ENCODE measurements around the gene PITPNB.

The PITPNB gene

DNA sequence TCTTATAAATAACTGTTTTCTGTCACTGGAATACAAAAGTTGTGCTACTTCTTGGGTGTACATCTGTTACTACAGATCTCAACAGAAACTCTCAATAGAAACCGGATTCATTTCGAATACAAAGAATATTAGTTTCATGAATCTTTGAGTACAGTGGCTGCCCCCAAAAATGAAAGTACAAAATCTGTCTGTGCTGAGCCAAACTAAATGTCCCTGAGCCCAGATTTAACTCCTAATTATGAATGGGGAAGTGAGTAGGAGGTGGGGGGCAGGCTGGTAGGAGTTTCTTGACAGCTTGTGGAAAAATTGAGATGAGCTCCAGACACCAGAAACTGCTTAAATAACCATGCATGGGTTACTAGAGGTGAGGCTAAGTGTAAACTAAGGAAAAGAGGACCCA, 41.6 kb downstream of the PITPNB start:
- H3F3A ChIP-seq (ENCODE audit: insufficient read depth, low read length): no peaks in the 10 kb centered on the region
- no peak overlapping the region for H3K9ac ChIP-seq (ENCODE audit: low read length)
- peaks cover 28% of the 10 kb centered on the region for H3K36me3 ChIP-seq (ENCODE audit: insufficient read depth, low read length)
- no peak for TF ChIP-seq EZH2 (IDR thresholded peaks at IDR 0.05; ENCODE audit: borderline replicate concordance, low read length)
- TF ChIP-seq, protein P1, sequence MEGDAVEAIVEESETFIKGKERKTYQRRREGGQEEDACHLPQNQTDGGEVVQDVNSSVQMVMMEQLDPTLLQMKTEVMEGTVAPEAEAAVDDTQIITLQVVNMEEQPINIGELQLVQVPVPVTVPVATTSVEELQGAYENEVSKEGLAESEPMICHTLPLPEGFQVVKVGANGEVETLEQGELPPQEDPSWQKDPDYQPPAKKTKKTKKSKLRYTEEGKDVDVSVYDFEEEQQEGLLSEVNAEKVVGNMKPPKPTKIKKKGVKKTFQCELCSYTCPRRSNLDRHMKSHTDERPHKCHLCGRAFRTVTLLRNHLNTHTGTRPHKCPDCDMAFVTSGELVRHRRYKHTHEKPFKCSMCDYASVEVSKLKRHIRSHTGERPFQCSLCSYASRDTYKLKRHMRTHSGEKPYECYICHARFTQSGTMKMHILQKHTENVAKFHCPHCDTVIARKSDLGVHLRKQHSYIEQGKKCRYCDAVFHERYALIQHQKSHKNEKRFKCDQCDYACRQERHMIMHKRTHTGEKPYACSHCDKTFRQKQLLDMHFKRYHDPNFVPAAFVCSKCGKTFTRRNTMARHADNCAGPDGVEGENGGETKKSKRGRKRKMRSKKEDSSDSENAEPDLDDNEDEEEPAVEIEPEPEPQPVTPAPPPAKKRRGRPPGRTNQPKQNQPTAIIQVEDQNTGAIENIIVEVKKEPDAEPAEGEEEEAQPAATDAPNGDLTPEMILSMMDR (IDR thresholded peaks at IDR 0.05; ENCODE audit: low read length): no peak
- no peak overlapping the region for H2AFZ ChIP-seq (ENCODE audit: low read length)
- H3K27me3 ChIP-seq (ENCODE audit: insufficient read depth, low read length): no peaks in the 10 kb centered on the region
- H3K4me1 ChIP-seq (ENCODE audit: insufficient read depth, low read length, severe bottlenecking): no peaks in the 10 kb centered on the region
- H3K4me3 ChIP-seq (ENCODE audit: low read depth, low read length, poor library complexity, severe bottlenecking): no peak overlapping the region
- H3K79me2 ChIP-seq (ENCODE audit: insufficient read depth, low read length): no peaks in the 10 kb centered on the region
- no peaks in the 10 kb centered on the region for H4K20me1 ChIP-seq (ENCODE audit: insufficient read depth, low read length)
- H3K9me3 ChIP-seq (ENCODE audit: low read length): no peaks in the 10 kb centered on the region
- no peak overlapping the region for H3K4me2 ChIP-seq (ENCODE audit: low read length)
- no peaks in the 10 kb centered on the region for H3K9me2 ChIP-seq (ENCODE audit: low read depth, low read length)
- no peak overlapping the region for H3K27ac ChIP-seq (ENCODE audit: low read depth, low read length, poor library complexity, severe bottlenecking)

DNA sequence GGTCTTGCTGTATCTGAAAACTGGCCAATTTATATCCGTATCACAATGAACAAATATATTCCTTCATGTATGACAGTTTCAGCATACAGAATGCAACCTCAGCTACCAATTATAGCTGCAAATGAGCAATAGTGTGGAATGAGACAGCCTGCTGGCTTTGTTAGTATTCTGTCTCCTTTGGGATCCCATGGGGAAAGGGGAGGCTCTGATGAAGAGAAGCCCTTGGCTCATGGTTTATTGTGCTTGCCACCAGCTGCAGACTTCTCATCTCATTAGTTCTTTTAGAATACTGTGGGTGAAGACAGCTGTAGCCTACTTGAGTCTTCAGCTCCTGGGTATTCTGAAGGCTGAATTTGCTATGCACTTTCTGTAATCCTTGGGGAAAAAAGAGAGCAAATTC, 42.4 kb downstream of the PITPNB start:
- Histone ChIP-seq H3K27me3 (ENCODE audit: insufficient read depth, low read length) (no peaks in the 10 kb centered on the region), H3K36me3 (ENCODE audit: insufficient read depth, low read length) (peaks cover 36% of the 10 kb centered on the region), H4K20me1 (ENCODE audit: insufficient read depth, low read length) (no peaks in the 10 kb centered on the region), H3K27ac (ENCODE audit: low read depth, low read length, poor library complexity, severe bottlenecking) (no peak overlapping the region), H3K9ac (ENCODE audit: low read length) (no peak overlapping the region), H3K9me2 (ENCODE audit: low read depth, low read length) (no peaks in the 10 kb centered on the region), H3K4me3 (ENCODE audit: low read depth, low read length, poor library complexity, severe bottlenecking) (no peak overlapping the region), H3K79me2 (ENCODE audit: insufficient read depth, low read length) (no peaks in the 10 kb centered on the region), H2AFZ (ENCODE audit: low read length) (no peak overlapping the region), H3K4me2 (ENCODE audit: low read length) (no peak overlapping the region), H3K9me3 (ENCODE audit: low read length) (no peaks in the 10 kb centered on the region), H3F3A (ENCODE audit: insufficient read depth, low read length) (no peaks in the 10 kb centered on the region), H3K4me1 (ENCODE audit: insufficient read depth, low read length, severe bottlenecking) (no peaks in the 10 kb centered on the region)
- no peak for TF ChIP-seq EZH2 (IDR thresholded peaks at IDR 0.05; ENCODE audit: borderline replicate concordance, low read length)
- TF ChIP-seq, protein P1 (IDR thresholded peaks at IDR 0.05; ENCODE audit: low read length): no peak

DNA sequence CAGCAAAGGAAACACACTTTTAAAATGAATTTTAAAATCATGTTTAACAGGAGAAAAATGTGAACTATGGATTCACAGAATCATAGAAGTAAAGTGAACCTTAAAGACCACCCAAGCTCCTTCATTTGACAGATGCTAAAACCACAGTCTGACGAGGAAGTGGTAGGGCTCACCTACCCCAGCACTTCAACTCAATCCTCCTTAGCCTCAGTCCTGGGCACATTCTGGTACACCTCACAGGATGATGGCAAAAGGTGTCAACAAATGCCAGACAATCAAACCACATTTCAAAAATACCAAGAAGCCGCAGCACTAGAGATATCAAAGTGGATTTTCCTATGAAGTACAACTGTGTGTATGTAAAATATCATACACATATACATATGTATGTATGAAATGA, 43.1 kb downstream of the PITPNB start:
- no peak overlapping the region for H3K9ac ChIP-seq (ENCODE audit: low read length)
- TF ChIP-seq EZH2 (IDR thresholded peaks at IDR 0.05; ENCODE audit: borderline replicate concordance, low read length): no peak
- TF ChIP-seq, protein P1 (IDR thresholded peaks at IDR 0.05; ENCODE audit: low read length): no peak
- no peak overlapping the region for H3K4me2 ChIP-seq (ENCODE audit: low read length)
- H3F3A ChIP-seq (ENCODE audit: insufficient read depth, low read length): no peaks in the 10 kb centered on the region
- H3K9me2 ChIP-seq (ENCODE audit: low read depth, low read length): no peaks in the 10 kb centered on the region
- no peaks in the 10 kb centered on the region for H3K4me1 ChIP-seq (ENCODE audit: insufficient read depth, low read length, severe bottlenecking)
- no peaks in the 10 kb centered on the region for H3K79me2 ChIP-seq (ENCODE audit: insufficient read depth, low read length)
- no peak overlapping the region for H2AFZ ChIP-seq (ENCODE audit: low read length)
- peaks cover 43% of the 10 kb centered on the region for H3K36me3 ChIP-seq (ENCODE audit: insufficient read depth, low read length)
- no peak overlapping the region for H3K27ac ChIP-seq (ENCODE audit: low read depth, low read length, poor library complexity, severe bottlenecking)
- no peaks in the 10 kb centered on the region for H4K20me1 ChIP-seq (ENCODE audit: insufficient read depth, low read length)
- no peak overlapping the region for H3K4me3 ChIP-seq (ENCODE audit: low read depth, low read length, poor library complexity, severe bottlenecking)
- H3K9me3 ChIP-seq (ENCODE audit: low read length): no peaks in the 10 kb centered on the region
- no peaks in the 10 kb centered on the region for H3K27me3 ChIP-seq (ENCODE audit: insufficient read depth, low read length)
